Measurements from ENCODE around the gene HMGCS2. TPM values are rescaled to one million over a fixed set of nuclear protein-coding genes. Genes with fewer than 3 reads are reported as not detected.
A peak's percentile ranks its signal among the peaks of the same experiment; 100 is the strongest.

Gene HMGCS2
- total RNA-seq, 1 donor from 2014 or later = 0.48 TPM

DNA sequence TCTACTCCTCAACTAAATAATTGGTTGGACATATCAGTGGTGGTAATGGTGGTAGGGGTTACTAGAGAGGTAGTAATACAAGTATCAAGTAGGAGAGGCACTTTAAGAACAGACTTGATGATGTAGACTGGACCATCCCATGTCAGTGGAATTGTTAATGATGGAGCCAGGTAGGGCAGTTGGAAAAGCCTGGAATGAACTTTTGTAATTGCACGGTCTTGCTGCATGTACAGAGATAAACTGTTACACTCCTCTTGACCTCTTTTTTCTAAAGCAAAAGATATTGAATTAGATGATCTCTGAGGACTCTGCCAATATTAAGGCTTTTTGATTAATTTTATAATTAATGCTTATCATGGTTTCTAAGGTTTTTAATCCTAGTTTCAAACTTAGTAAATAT is 5.8 kb downstream of the HMGCS2 start:
- no peak for DNase-seq (ENCODE audit: low spot score)

DNA sequence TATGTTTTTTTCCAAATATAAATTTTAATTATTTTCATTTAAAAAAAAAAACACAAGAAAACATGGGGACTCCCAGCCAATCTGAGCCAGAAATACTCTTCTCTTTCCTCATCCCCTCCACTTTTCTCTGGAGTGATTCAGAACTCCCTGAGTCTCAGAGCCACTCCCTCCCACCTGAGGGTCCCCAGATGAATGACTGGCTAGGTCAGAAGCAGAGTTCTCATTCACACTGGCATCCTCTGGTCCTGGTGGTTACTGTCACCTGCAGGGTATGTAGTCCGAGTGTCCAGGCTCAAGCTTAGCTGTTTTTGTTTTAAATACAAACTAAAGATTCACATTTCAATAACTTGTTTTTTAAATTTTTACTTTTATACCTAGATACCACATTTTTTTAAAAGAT is 6.3 kb downstream of the HMGCS2 start:
- no peak for DNase-seq (ENCODE audit: low spot score)

DNA sequence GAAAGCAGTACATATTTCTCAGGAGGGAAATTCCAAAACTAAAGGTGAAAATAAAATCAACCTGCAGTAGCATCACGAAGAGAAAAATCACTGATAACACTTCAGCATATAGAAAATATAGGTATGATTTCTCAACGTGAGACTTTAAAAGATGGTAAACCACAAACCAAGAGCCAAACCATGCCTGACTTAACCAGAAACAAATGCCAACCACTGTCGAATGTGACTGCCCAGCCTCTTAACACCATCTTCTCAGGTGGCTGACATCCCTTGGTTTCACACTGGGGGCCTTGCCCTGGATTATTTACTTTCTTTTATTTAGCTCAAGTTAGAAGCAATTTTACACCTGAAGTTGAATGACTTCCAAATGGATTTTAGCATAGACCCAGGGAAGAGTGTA is 10.1 kb downstream of the HMGCS2 start:
- DNase-seq (ENCODE audit: low spot score) = no peak

DNA sequence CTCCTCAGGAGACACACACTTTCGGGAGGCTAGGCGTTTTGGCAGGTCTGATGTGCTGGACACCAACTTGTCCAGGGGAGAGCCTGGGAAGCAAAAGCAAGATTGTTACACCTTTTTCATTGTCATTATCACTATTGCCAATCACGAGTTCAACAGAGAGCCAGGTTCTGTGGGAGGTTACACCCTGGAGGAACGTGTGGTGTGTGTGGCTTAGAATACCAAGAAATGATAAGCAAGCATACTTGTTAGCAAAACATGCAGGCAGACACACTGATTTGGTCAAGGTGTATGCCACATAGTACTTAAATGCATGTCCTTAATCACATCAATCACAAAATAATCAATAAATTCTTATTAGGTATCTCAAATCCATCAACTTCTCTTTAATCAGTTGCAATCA is 16.1 kb downstream of the HMGCS2 start:
- no peak for DNase-seq (ENCODE audit: low spot score)

DNA sequence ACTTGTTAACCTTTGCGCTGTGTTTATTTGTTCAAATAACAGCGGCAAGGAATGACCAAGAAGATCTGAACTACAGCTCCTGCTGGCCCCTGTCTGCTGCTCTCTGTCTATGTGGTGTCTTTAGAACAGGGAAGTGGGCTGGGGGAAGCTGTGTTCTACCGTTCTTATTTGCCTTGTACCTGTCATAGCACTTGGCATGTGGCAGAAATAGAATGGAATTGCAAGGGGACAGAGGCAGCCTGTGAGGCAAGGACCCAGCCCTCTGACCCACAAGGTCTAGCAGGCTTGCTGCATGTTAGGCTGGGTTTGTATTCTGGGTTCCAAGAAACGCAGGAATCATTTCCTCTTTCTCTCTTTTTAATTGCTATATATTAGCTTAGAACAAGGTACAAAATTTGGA is 20.7 kb downstream of the HMGCS2 start:
- no peak for DNase-seq (ENCODE audit: low spot score)

DNA sequence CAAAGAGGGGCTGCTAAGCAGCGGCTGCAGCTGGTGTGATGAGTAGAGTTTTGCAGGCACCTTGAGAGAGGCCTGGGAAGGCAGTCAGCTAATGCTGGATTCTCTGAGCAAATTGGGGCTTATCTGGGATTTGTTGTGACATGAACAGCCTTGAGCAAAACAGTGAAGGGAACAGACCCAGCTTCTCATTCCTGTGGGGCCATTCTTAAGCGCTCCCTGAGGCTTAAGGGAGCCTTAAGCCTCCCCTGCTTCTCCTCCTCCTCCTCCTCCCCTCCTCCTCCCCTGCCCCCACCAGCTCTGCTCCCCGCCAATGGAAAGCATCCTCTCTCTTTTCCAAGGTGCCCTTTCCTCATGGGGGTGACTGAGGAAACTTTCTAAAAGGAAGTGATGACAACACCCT is 21.3 kb downstream of the HMGCS2 start:
- DNase-seq (ENCODE audit: low spot score) = peak; percentile 92

DNA sequence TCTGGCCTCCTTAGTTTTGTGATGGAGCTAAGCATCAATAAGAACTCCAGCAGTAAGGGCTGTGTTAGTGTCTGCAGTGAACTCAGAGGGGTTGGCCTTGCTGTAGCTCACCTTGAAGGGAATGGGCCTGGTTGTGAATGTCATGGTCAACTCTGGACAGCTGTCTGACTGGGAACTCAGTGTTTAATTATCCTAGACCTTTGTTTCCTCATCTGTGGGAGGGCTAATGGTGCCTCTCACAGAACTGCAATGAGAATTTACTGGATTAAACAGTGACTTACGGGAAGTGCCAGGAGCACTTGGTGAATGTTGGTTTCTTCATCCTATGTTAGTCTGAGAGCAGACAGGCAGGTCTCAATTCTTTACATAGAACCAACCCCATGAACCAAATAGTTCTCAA is 23.7 kb downstream of the HMGCS2 start:
- DNase-seq (ENCODE audit: low spot score) = no peak

DNA sequence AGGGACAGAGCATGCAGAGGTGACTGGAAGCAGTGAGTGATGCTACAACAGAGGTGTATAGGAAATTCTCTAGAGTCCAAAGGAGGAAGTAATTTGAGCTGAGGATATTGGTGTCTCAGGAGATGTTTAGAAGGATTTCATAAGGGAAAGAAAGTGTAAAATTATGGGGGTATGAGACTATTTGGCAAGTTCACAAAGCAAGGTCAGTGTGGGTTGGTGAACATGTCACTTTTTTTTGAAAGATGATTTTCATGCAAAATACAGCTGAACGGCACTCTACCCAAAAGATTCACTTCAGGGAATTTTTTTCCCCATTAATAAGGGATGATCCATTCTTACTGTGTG is 24.1 kb downstream of the HMGCS2 start:
- no peak for DNase-seq (ENCODE audit: low spot score)

DNA sequence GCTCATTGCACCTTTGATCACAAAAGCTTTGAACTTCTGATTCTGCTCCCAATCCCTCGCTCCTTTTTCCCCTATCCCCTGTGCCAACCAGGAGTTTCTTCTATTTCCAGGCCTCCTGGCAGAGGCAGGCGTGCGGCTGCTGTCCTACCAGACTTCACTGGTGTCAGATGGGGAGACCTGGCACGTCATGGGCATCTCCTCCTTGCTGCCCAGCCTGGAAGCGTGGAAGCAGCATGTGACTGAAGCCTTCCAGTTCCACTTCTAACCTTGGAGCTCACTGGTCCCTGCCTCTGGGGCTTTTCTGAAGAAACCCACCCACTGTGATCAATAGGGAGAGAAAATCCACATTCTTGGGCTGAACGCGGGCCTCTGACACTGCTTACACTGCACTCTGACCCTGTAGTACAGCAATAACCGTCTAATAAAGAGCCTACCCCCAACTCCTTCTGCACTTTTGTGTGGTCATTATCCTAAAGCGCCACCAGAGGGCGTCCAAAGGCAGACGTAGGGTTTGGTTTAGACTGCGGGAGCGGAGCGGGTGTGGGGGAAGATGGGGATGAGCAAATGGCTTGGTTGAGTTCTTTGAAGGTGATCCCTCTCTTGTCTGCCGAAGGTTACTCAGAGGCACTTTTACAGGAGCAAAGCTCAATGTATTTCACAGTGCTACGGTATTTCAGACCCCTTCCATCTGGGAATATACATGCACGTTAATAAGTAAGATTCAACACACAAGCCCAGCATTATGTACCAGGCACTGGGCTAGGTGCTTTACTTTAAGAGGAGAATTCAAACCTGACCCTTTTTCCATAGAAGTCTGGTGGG is 24.7 kb downstream of the HMGCS2 start:
- peak; percentile 73 for DNase-seq (ENCODE audit: low spot score)

DNA sequence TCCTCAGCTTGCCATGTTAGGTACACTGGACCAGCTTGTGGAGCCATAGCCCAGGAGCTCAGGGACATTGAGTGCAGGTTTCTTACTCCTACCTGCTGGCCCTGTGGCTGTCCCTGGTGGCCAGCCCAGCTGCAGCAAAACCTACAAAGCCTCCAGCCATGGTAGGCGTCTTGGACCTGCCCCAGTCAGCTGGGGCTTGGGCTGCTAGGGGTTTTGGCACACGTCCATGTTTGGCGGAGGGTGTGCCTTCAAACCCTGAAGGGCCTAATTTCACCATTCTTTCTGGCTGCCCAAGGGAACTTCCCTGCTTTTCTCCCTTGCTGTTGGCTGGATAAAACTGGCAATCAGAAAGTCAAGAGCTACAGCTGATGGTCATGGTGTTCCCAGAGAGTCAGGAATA is 25.4 kb downstream of the HMGCS2 start:
- DNase-seq (ENCODE audit: low spot score) = no peak

DNA sequence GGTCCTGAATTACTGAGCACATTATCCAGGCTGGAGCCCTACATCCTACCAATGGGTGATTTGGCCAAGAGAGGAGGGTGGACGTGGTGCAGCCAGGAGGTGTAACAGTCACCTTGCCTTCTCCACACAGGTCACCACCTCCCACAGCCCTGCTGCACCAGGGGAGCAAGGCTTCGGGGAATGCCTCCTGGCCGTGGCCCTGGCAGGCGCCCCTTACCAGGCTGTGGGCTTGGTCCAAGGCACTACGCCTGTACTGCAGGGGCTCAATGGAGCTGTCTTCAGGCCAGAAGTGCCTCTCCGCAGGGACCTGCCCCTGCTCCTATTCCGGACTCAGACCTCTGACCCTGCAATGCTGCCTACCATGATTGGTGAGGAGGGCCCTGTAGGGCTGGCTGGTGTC is 26.0 kb downstream of the HMGCS2 start:
- no peak for DNase-seq (ENCODE audit: low spot score)

DNA sequence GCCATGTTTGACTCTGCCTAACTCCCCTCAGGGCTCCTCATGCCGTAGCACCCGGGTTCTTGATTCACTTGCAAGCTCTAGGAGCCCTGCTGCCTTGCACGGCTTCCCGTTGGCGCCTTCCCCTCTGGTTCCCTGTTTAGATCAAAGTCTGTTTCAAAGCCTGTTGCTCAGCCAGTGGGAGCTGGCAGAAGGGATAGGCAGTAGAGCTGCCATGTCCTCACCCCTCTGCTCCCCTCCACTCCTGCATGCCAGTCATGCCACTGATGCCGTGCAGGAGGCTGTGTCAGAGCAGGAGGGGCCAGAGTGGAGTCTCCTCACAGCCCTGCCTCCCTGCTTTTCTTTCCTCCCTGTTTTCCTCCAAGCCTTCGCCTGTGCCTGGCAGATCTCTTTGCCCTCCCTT is 26.5 kb downstream of the HMGCS2 start:
- DNase-seq (ENCODE audit: low spot score) = no peak

DNA sequence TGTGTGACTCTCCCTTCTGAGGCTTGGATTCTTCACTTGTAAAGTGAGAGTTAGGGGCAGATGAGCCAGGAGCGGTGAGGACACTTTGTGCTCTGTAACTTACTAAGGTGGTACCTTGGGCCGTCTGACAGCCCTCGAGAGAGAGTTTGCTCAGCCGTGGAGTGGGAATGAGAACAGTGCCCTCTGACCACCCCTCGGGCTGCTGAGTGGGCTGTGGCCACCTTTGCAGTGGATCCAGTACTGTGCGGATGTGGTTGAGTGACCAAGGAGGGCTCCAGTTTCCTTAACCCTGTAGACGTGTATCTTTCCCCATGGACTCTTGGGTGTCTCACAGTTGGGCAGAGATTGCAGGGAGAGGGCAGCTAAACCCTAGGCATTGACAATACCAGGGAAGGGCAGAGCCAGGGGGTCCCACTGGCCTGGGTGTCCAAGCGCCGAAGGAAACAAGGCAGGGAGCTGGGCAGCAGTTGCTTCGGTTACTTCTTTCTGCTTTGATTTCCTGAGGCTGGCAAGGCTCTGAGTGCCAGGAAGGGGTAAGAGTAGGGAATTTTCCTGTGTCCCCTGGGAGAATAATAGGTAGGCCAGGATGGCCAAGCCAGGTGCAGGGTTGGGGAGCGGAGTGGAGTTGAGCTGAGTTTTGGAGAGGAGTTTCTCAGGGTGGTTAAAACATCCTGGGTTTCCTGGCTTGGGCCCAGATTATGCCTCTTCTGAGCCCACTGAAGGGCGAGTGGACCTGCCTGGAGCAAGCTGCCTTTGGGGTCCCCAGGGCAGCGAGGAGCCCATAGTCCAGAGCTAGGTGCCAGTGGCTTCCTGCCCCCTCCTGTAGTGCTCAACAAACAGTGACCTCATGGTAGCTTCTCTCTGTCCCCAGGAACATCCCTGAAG is 27.6 kb downstream of the HMGCS2 start:
- DNase-seq (ENCODE audit: low spot score) = no peak

DNA sequence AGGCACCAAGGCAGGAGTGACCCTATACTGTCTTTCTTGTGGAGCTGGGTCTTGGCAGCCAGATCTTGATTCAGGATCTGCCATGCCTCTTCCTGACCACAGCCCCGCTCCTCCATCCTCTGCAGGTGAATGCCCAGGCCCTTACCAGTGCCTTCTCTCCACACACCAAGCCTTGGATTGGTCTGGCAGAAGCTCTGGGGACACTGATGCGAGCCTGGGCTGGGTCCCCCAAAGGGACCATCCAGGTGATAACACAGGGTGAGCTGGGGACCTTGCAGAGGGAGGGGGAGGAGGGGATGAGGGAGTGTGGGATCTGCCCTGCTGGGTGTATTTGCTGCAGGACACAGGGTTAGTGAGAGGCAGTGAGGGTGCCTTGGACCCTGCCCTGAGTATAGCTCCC is 28.4 kb downstream of the HMGCS2 start:
- no peak for DNase-seq (ENCODE audit: low spot score)

DNA sequence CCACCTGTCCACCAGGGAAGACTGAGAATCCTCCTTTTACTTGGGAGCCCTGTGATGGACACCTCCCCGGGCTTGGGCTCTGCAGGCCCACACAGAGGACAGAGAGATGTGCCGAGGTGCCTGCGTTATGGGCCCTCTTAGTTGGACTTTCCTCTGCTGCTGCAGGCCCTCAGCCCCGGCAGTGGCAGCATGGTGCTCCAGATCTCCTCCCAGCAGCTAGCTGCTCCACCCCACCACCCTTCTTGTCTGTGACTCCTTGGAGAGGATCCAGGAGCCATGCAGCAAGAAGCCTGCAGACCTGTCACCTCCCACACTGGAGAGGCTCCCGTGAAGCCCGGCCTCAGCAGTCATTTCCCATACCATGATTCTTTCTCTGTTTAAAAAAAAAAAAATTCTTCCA is 29.6 kb downstream of the HMGCS2 start:
- no peak for DNase-seq (ENCODE audit: low spot score)

DNA sequence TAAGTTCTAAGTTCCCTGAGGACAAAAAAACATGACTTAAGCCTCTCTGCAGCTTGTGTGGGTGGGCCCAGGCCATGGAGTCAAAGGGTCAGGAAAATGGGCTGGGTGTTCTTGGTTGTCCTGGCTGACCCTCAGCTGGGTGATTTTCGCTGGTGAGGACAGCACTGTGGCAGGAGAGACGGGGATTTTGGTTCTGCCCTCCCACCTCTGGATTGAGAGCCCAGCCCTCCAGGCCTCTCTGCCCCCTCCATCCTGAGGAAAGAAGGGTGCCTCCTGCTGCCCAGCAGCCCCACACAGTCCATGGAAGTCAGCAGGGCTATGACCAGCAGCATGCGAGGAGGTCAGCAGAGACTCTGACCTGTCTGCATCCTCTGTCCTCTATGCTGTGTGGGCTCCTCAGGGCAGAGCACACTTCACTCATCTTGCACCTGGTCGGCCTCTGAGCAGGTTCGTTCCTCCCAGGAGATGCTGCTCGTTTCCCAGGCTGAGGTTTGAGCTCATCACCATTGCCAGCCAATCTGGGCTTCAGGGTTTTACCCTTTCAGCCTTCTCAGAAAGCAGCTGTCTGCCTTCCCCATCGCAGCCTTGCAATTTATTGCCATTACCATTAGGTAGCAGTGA is 30.5 kb downstream of the HMGCS2 start:
- no peak for DNase-seq (ENCODE audit: low spot score)

DNA sequence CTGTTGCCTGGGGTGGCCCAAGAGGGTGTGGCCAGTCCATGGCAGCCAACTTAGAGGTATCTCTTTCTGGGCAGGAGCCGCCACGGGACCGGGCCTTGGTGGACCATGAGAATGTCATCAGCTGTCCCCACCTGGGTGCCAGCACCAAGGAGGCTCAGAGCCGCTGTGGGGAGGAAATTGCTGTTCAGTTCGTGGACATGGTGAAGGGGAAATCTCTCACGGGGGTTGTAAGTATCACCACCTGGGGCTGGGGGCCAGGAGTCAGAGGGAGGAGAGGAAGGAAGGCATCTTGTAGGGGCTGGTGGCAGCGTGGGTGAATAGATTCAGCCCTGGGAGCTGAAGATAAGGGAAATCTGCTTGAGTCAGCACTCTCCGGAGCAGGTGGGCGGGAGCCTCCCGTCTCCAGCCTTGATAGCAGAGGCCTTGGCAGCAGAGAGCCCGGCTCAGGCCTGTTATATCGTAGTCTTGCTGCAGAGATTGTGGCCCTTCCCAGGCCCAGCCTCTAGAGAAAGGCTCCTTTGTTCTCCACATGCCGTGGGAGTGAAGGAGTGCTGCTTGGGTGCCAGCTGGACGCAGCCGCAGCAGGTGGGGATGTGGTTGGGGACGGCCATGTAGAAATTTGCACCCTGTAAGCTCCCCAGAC is 31.5 kb downstream of the HMGCS2 start:
- DNase-seq (ENCODE audit: low spot score) = peak; percentile 22

DNA sequence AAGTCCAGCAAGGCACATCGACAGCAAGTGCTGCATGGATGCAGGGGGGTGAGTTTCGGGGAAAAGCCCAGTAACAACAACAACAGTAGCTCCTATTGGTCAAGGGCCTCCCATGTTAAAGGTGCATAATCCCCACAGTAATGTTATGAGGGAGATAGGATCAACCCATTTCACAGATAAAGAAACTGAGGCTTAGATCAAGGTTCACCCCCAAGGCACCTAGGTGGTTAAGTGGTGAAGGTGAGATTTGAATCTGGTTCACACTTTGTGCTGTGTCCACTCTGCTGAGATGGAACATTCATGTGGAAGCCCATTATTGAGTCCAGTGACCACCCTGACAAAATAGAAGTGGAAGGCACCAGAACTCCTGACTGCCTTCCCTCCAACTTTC is 32.1 kb downstream of the HMGCS2 start:
- no peak for DNase-seq (ENCODE audit: low spot score)

DNA sequence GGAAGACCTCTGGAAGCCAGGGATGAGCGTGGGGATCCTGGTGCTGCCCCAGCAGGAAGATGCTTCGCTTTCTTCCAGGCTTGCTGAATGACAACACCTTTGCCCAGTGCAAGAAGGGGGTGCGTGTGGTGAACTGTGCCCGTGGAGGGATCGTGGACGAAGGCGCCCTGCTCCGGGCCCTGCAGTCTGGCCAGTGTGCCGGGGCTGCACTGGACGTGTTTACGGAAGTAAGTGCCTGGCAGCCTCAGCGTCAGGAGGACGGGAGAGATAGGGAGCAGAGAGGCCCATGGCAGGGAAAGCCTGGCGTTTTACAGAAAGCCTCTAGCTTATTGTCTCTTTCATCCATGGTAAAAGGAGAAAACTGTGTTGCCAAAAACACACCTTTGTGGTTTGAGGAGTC is 33.5 kb downstream of the HMGCS2 start:
- DNase-seq (ENCODE audit: low spot score) = no peak

DNA sequence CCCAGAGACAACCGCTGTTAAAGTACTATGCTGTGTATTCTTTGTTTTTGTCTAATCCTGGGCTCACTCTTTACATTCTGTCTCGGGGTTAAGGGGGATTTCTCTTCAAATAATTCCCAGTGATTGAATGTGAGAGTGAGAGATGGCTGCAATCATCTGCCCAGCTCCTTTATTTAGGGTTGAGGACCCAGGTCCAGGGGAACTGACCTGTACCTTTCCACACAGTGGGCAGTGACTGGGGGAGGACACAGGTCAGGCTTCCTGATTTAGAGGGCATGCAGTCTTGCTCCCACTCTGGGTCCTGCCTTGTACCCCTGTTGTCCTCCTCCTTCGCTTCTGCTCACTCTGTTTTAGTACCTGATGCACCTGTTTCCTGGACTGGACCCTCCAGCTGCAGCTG is 35.0 kb downstream of the HMGCS2 start:
- DNase-seq (ENCODE audit: low spot score) = no peak

DNA sequence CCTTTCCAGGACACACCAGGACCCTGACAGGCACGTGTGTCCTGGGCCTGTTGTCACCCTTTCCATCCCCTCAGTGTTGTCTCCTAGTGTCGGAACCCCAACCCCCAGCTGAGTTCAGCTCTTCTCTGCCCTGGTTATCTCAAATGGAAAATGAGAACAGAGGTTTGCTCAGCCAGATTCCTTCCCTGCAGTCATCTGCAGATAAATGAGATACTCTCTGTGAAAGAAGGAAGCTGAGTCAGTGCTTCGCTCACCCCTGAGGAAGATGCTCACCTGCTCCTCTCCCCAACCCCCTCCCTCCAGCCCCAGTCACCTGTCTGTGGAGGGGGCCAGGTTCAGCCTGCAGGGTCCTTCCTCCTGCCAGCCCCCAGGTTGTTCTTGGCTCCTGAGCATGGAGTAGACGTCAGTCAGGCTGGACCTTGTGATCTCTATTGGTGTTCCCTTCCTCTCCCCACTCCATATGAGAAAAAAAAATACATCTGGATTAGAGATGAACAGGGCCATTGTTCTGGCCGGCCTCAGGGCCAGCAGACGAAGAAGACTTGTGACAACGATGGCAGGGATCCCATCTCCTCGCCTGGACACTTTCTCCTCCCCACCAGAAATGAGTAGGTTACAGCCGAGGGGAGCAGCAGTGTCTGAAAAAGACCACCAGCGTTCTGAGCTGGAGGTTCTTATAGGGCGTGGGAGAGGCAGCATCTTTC is 36.1 kb downstream of the HMGCS2 start:
- no peak for DNase-seq (ENCODE audit: low spot score)

Measured in umbilical cord (tissue), 2 donors.